ENCODE results near the gene NAXD. TPM values are rescaled to one million over a fixed set of nuclear protein-coding genes. Genes with fewer than 3 reads are reported as not detected.

The NAXD gene
- total RNA-seq, 1 experiment from 2014 or later: 32.1 TPM

DNA sequence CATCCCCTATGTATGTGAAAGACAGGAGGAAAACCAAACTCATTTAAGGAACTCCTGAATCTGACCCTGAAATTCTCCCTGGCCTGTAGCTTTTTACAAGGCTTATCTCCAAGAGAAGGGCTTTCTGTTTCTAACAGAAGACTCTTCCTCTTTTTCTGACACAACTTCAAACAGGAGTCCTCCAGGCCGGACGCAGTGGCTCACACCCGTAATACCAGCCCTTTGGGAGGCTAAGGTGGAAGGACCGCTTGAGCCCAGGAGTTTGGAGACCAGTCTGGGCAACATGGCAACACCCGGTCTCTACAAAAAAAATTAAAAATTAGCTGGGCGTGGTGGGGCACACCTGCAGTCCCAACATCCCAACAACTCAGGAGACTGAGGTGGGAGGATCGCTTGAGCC is 48.7 kb downstream of the NAXD start:
- peaks cover 19 to 71% of the 10 kb centered on the region in 2 experiments for H3K36me3 ChIP-seq (ENCODE audit: control insufficient read depth in 1 of 2, insufficient read depth in 2 of 2, low read length in 2 of 2)
- POLR2A ChIA-PET: no interaction called here
- RAD21 ChIA-PET (ENCODE audit: low non-redundant PET in 1 of 2, low total read pairs in 2 of 2, uncharacterized antibody in 2 of 2, unreplicated experiment in 2 of 2): no interaction called here

DNA sequence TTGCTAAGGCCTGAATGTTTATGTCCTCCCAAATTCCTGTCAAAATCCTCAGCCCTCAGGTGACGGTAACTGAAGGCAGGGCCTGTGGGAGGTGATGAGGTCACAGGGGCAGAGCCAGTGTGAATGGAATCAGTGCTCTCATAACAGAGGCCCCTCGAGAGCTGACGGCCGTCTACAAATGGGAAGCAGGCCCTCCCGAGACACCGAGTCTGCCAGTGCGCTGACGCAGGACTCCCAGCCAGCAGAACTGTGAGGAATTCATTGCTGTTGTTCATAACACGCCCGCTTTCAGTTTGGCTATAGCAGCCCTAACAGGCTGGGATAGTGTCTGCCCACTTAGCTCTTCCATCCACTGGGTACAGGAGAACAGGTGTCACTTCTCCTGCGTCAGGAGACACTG is 49.3 kb downstream of the NAXD start:
- no peaks in the 10 kb centered on the region for H3K27me3 ChIP-seq (ENCODE audit: insufficient read depth, low read length)
- H3K4me1 ChIP-seq (ENCODE audit: control insufficient read depth in 1 of 2, insufficient read depth in 2 of 2, low read length in 2 of 2): no peaks in the 10 kb centered on the region
- H3K27ac ChIP-seq (ENCODE audit: low read depth, low read length): no peak overlapping the region
- no peak overlapping the region for H3K4me2 ChIP-seq (ENCODE audit: low read length)
- RAD21 ChIA-PET (ENCODE audit: low non-redundant PET in 1 of 2, low total read pairs in 2 of 2, uncharacterized antibody in 2 of 2, unreplicated experiment in 2 of 2): no interaction called here
- BruUV-seq (replicated peaks): no TSS peak
- H2AFZ ChIP-seq (ENCODE audit: low read depth, low read length, poor library complexity, severe bottlenecking): no peak overlapping the region
- H3K4me3 ChIP-seq (replicated peaks in 1 of 2; ENCODE audit: low read depth in 1 of 2, low read length in 2 of 2): no peak overlapping the region
- H3K9me2 ChIP-seq (ENCODE audit: insufficient read depth): no peaks in the 10 kb centered on the region
- CTCF ChIA-PET: no interaction called here
- peaks cover 4 to 5% of the 10 kb centered on the region in 2 experiments; a peak in 1 of 4 replicates for H3K9me3 ChIP-seq (ENCODE audit: control insufficient read depth in 1 of 2, insufficient read depth in 1 of 2, low read depth in 1 of 2, low read length in 2 of 2)
- intact Hi-C loops (cut with micrococcal nuclease): no loop called here
- H3K79me2 ChIP-seq (ENCODE audit: insufficient read depth, low read length): no peaks in the 10 kb centered on the region; the same call in 1 of the 2 replicates
- DNase-seq (ENCODE audit: low read depth, low spot score) (no peak), ATAC-seq (no peak)
- H3K36me3 ChIP-seq (ENCODE audit: control insufficient read depth in 1 of 2, insufficient read depth in 2 of 2, low read length in 2 of 2): peaks cover 17 to 66% of the 10 kb centered on the region in 2 experiments
- POLR2A ChIA-PET: no interaction called here
- no peak overlapping the region for H3K9ac ChIP-seq (ENCODE audit: low read length)
- H4K20me1 ChIP-seq (ENCODE audit: insufficient read depth): no peaks in the 10 kb centered on the region
- TF ChIP-seq JUND (IDR thresholded peaks at IDR 0.05): no peak
- TF ChIP-seq EZH2 (IDR thresholded peaks at IDR 0.05): no peak
- no peak for TF ChIP-seq FOSL1 (IDR thresholded peaks at IDR 0.05; ENCODE audit: low read depth)
- TF ChIP-seq, protein P1, sequence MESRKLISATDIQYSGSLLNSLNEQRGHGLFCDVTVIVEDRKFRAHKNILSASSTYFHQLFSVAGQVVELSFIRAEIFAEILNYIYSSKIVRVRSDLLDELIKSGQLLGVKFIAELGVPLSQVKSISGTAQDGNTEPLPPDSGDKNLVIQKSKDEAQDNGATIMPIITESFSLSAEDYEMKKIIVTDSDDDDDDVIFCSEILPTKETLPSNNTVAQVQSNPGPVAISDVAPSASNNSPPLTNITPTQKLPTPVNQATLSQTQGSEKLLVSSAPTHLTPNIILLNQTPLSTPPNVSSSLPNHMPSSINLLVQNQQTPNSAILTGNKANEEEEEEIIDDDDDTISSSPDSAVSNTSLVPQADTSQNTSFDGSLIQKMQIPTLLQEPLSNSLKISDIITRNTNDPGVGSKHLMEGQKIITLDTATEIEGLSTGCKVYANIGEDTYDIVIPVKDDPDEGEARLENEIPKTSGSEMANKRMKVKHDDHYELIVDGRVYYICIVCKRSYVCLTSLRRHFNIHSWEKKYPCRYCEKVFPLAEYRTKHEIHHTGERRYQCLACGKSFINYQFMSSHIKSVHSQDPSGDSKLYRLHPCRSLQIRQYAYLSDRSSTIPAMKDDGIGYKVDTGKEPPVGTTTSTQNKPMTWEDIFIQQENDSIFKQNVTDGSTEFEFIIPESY (IDR thresholded peaks at IDR 0.05; ENCODE audit: extremely low read depth, insufficient replicate concordance, low read length): no peak
- no peak for TF ChIP-seq SIN3A (IDR thresholded peaks at IDR 0.05; ENCODE audit: low read depth)
- TF ChIP-seq RAD21 (IDR thresholded peaks at IDR 0.05; ENCODE audit: low read depth): no peak
- TF ChIP-seq, protein P2, sequence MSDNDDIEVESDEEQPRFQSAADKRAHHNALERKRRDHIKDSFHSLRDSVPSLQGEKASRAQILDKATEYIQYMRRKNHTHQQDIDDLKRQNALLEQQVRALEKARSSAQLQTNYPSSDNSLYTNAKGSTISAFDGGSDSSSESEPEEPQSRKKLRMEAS (IDR thresholded peaks at IDR 0.05): no peak
- no peak for TF ChIP-seq SRF (IDR thresholded peaks at IDR 0.05; ENCODE audit: low read depth)
- TF ChIP-seq ELF1 (IDR thresholded peaks at IDR 0.05; ENCODE audit: borderline replicate concordance, low read depth): no peak
- TF ChIP-seq YY1 (IDR thresholded peaks at IDR 0.05; ENCODE audit: extremely low read depth, insufficient replicate concordance, low read depth, low read length): no peak
- no peak for TF ChIP-seq POLR2A (IDR thresholded peaks at IDR 0.05; ENCODE audit: borderline replicate concordance, extremely low read depth, insufficient read depth, insufficient read length)
- TF ChIP-seq, protein P3, sequence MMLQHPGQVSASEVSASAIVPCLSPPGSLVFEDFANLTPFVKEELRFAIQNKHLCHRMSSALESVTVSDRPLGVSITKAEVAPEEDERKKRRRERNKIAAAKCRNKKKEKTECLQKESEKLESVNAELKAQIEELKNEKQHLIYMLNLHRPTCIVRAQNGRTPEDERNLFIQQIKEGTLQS (IDR thresholded peaks at IDR 0.05): no peak
- no peak for TF ChIP-seq TCF7L2 (IDR thresholded peaks at IDR 0.05; ENCODE audit: borderline replicate concordance, extremely low read depth, insufficient read depth, insufficient read length)
- no peak for TF ChIP-seq CEBPB (IDR thresholded peaks at IDR 0.05; ENCODE audit: low read depth)
- TF ChIP-seq, protein P4, sequence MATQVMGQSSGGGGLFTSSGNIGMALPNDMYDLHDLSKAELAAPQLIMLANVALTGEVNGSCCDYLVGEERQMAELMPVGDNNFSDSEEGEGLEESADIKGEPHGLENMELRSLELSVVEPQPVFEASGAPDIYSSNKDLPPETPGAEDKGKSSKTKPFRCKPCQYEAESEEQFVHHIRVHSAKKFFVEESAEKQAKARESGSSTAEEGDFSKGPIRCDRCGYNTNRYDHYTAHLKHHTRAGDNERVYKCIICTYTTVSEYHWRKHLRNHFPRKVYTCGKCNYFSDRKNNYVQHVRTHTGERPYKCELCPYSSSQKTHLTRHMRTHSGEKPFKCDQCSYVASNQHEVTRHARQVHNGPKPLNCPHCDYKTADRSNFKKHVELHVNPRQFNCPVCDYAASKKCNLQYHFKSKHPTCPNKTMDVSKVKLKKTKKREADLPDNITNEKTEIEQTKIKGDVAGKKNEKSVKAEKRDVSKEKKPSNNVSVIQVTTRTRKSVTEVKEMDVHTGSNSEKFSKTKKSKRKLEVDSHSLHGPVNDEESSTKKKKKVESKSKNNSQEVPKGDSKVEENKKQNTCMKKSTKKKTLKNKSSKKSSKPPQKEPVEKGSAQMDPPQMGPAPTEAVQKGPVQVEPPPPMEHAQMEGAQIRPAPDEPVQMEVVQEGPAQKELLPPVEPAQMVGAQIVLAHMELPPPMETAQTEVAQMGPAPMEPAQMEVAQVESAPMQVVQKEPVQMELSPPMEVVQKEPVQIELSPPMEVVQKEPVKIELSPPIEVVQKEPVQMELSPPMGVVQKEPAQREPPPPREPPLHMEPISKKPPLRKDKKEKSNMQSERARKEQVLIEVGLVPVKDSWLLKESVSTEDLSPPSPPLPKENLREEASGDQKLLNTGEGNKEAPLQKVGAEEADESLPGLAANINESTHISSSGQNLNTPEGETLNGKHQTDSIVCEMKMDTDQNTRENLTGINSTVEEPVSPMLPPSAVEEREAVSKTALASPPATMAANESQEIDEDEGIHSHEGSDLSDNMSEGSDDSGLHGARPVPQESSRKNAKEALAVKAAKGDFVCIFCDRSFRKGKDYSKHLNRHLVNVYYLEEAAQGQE (IDR thresholded peaks at IDR 0.05; ENCODE audit: low read depth): no peak

More for the DNA sequence above, 48.7 kb downstream of the NAXD start:
- no peaks in the 10 kb centered on the region for H3K9me2 ChIP-seq (ENCODE audit: insufficient read depth)
- H2AFZ ChIP-seq (ENCODE audit: low read depth, low read length, poor library complexity, severe bottlenecking): no peak overlapping the region
- no peak overlapping the region for H3K4me2 ChIP-seq (ENCODE audit: low read length)
- no peaks in the 10 kb centered on the region for H4K20me1 ChIP-seq (ENCODE audit: insufficient read depth)
- no peaks in the 10 kb centered on the region for H3K4me1 ChIP-seq (ENCODE audit: control insufficient read depth in 1 of 2, insufficient read depth in 2 of 2, low read length in 2 of 2)
- H3K9me3 ChIP-seq (ENCODE audit: control insufficient read depth in 1 of 2, insufficient read depth in 1 of 2, low read depth in 1 of 2, low read length in 2 of 2): peaks cover 5 to 7% of the 10 kb centered on the region in 2 experiments; a peak in 3 of 4 replicates
- H3K27me3 ChIP-seq (ENCODE audit: insufficient read depth, low read length): no peaks in the 10 kb centered on the region
- no peaks in the 10 kb centered on the region; the same call in 1 of the 2 replicates for H3K79me2 ChIP-seq (ENCODE audit: insufficient read depth, low read length)
- TF ChIP-seq TCF7L2 (IDR thresholded peaks at IDR 0.05; ENCODE audit: borderline replicate concordance, extremely low read depth, insufficient read depth, insufficient read length) (no peak), YY1 (IDR thresholded peaks at IDR 0.05; ENCODE audit: extremely low read depth, insufficient replicate concordance, low read depth, low read length) (no peak), CEBPB (IDR thresholded peaks at IDR 0.05; ENCODE audit: low read depth) (no peak)
- intact Hi-C loops (cut with micrococcal nuclease): no loop called here
- no peak for DNase-seq (ENCODE audit: low read depth, low spot score)
- CTCF ChIA-PET: no interaction called here
- no peak overlapping the region for H3K4me3 ChIP-seq (replicated peaks in 1 of 2; ENCODE audit: low read depth in 1 of 2, low read length in 2 of 2)
- no TSS peak for BruUV-seq (replicated peaks)
- H3K9ac ChIP-seq (ENCODE audit: low read length): no peak overlapping the region
- no peak for ATAC-seq
- no peak overlapping the region for H3K27ac ChIP-seq (ENCODE audit: low read depth, low read length)

Data from HCT116 (cell line).